GM21528 (cell line): Measurements from ENCODE around the gene KCNT2.
"Not testable (repeated sequence)": the region's sequence is repeated elsewhere in the genome, so short reads cannot be mapped to it uniquely, and the experiment has no call there.

ENCODE experiments used
- ATAC-seq: cut with Tn5 transposase; IDR thresholded peaks from one replicate; pipeline ENCODE4 v1.9.1; 2021; ENCODE audit warnings: mild to moderate bottlenecking, moderate library complexity; ENCODE audit not compliant: unreplicated experiment, low FRiP score

Gene KCNT2

DNA sequence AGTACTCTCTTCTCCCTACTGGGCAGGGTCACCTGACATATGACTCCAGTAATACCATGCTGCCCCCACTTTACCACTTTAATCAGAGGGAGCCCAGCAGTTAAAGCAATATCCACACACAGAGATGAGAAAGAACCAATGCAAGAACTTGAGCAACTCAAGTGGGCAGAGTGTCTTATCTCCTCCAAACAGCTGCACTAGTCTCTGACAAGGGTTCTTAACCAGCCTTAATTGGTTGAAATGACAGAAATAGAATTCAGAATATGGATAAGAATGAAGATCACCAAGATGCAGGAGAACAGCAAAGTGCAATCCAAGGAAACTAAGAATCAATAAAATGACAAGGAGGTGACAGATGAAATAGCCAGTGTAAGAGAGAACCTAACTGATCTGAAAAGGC, 91.0 kb downstream of the KCNT2 start:
- no peak for ATAC-seq

DNA sequence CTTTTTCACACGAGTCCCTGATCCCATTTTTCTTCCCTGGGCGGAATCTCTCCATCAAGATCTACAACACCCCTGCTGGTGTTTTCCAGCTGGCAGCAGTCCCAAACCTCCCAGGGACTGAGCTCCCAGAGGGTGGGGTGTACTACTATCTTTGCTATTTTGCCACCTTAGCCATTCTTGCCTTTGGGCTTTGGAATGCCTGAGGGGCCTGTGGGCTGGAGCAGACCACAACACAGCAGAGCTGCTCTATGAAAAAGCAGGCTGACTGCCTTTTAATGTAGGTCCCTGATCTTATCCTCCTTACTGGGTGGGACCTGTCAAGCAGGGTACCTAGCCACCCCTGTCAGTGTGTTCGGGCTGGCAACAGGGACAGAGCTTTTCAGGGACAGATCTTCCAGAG, 91.9 kb downstream of the KCNT2 start:
- ATAC-seq: no peak

DNA sequence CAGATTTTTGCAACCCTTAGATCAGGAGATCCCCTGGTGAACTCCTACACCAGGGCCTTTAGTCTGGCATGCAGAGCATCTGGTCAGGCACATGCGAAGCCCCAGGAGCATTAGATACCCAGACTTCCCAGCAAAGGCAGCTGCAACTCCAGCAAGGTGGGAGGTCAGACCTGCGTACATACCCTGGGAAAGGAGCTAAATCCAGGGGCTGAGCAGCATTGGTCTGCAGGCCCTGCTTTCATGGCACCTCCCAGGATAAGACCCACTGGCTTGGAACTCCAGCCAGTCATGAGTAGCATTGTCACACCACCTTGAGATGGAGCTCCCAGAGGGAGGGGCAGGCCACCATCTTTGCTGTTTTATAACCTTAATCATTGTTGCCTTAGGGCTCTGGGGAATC, 92.3 kb downstream of the KCNT2 start:
- ATAC-seq: no peak

DNA sequence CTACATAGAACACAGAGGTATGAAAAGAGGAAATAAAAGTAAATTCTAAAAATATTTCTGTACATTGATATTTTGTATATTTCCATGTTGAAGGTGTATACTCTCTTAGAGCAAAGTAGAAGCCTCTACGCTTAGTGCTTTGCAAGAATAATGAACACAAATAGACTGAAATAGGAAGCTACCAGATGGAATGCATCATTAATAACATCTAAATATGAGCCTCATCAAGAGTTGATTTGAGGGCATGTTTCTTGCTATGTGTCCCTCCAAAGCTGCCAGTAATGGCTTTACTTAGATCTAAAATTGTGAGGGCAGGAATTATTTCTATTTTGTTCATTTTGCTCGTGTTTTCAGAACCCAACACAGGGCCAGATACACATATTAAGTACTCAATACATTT, 94.4 kb downstream of the KCNT2 start:
- ATAC-seq: no peak

DNA sequence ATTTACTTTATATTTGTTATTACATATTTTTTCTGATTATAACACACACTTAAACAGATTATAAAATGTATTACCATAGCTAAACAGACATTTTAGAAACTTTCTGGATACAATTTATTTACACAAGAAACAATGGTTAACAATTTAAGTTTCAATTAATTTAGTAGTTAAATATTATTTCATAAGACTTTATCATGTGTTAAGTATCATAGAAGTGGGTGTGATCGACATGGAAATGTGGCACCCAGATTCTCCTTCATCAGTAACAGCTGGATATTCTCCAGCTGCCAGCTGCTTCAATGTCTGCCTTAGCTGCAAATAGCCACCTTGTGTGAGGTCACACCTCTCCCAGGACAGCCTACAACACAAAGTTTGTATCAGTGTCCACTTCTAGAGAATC, 97.8 kb downstream of the KCNT2 start:
- ATAC-seq: no peak

DNA sequence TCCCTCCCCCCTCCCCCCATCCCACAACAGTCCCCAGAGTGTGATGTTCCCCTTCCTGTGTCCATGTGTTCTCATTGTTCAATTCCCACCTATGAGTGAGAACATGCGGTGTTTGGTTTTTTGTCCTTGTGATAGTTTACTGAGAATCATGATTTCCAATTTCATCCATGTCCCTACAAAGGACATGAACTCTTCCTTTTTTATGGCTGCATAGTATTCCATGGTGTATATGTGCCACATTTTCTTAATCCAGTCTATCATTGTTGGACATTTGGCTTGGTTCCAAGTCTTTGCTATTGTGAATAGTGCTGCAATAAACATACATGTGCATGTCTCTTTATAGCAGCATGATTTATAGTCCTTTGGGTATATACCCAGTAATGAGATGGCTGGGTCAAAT, 104.0 kb downstream of the KCNT2 start:
- ATAC-seq: not testable (repeated sequence)

DNA sequence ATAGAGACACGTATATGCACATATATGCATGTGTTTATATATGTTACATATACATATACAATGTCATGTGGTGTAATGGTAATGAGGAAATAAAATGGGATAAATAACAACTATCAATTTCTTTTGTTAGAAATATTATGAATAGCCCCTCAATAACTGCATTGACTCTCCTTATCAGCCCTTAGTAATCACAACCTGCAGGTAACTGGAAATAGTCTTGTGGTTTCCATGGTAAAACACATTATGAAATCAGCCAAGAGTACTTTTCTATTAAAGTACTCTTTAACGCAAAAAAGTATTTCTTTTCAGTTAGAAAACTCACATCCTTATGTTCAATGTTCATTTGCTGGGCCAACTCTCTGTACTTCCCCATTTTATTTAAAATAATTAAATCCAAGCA, 105.8 kb downstream of the KCNT2 start:
- ATAC-seq: no peak

DNA sequence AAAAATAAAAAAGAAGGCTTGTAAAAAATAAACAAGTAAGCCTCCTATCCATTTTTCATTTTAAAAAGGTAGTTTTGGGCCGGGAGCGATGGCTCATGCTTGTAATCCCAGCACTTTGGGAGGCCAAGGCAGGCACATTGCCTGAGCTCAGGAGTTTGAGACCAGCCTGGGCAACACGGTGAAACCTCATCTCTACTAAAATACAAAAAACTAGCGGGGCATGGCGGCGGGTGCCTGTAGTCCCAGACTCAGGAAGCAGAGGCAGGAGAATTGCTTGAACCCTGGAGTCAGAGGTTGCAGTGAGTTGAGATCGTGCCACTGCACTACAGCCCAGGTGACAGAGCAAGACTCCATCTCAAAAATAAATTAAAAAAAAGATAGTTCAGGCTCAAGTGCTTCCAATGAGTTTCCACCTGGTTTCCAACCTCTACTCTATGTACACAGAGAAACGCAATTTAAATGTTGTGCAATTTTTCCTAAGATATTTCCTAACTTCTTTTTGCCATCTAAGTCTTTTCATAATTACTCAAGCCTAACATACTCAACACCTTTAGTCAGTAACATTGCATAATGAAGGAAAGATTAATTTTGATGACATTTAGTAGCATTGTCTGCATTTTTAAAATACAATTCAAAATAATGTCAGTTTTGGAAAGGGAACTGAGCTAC, 106.3 kb downstream of the KCNT2 start:
- no peak for ATAC-seq

DNA sequence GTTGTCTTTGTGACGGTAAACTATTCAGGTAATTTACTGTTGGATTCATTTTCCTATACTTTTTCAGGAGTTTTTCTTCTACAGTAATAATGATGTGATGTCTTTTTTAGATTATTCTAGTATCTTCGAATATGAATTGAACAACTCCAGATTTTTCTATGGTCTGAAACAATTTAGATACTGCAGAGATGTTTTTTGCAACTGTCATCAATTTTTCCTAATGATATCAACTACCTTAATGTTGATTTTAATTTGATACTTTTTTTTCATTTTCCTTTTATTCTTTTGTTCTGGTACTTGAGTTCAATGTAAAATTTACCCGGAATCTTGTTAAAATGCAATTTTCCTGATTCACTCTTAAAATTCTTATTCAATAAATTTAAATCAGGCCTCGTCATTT, 110.4 kb downstream of the KCNT2 start:
- no peak for ATAC-seq

DNA sequence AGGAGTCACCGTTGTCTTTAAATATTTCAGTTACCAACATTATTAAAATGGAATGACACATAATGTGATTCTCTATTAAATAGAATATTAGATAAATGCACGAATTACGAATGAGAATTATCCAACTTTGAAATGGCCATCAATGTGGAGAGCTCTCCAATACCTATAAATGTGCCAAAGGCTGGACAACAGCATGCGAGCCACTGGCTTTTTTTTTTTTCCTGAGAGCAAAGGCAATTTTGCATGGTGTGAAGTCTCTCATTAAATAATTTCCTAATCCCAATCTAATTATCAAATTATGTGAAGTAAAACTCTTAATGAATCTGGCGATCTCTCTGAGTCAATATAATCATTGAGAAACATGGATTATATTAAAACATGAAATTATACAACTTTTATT, 113.5 kb downstream of the KCNT2 start:
- no peak for ATAC-seq

DNA sequence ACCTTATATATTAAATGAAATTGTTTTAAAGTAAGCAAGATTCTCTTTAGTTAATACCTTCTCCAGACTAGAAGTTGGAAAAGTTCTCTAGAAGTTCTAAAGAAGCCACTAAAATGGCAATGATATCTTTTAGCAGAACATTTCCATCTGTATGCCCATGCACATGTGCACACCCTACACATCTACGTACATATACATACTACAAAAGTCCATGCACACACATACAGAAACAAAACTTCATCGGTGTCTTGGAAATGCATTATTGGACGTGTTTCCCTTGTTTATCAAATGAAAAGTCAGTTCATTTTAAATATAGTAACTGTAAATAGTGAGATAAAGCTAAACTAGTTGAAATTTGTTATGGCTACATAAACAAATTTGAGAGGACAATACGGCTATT, 114.4 kb downstream of the KCNT2 start:
- no peak for ATAC-seq

DNA sequence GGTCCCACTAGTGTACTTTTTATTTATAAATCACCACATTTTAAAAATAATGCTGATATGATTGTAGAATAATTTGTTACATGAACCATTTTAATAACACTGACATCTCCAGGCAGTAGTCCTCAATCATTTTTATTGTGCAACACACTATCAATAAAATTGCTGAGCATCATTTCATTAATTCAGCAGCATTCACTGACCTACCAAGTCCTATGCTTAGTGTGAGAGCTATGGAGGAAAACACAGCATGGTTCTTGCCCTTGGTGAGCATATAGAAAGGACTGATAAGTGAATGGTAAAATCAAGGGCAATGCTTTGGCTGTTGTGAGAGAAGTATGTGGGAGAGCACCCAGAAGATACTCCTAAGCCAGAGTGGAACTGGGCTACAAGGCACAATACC, 119.7 kb downstream of the KCNT2 start:
- no peak for ATAC-seq

DNA sequence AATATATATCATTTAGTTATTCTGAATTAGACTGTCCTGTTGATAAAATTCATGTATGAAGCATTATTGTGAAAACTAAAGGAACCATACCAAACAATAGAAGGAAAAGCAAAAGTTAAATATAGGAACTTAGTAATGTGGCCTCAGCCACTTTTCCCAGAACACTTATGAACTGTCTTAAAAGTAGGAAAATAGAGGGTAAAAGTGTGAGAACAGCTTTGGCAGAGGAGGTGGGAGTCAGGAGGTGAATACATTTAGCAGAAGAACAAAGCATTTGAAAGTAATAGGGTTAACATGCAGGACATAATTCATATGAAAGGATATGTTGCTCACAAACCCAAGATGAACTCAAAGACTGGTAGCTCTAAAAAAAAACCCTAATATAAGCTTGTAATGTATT, 121.9 kb downstream of the KCNT2 start:
- ATAC-seq: no peak

DNA sequence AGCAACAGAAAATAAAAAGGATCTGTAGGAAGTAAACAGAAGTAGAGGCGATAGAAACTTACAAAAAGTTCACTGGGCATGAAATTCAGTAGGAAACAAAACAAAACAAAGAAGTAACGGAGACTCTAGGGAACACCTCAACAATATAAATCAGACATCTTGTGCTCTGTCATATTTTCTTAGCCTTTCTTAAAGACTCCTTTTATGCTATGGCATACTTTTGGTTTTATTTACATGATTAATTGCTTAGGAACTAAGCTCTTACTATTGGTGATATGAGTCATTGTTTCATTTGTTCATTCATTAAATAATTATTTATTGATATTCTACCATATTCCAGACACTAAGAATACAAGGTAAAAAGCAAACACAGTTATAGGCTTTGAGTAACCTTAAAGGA, 126.6 kb downstream of the KCNT2 start:
- no peak for ATAC-seq

DNA sequence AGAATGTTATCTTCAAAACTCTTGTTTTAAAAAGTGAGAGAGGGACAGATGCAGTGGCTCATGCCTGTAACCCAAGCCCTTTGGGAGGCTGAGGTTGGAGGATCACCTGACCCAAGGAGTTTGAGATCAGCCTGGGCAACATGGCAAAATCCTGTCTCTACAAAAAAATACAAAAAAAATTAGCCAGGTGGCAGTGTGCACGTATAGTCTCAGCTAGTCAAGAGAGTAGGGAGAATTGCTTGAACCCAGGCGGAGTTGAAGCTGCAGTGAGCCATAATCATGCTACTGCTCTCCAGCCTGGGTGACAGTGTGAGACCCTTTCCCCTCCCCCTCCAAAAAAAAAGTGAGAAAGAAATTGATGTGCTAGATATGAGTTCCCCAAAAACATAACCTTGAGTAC, 131.0 kb downstream of the KCNT2 start:
- ATAC-seq: no peak

DNA sequence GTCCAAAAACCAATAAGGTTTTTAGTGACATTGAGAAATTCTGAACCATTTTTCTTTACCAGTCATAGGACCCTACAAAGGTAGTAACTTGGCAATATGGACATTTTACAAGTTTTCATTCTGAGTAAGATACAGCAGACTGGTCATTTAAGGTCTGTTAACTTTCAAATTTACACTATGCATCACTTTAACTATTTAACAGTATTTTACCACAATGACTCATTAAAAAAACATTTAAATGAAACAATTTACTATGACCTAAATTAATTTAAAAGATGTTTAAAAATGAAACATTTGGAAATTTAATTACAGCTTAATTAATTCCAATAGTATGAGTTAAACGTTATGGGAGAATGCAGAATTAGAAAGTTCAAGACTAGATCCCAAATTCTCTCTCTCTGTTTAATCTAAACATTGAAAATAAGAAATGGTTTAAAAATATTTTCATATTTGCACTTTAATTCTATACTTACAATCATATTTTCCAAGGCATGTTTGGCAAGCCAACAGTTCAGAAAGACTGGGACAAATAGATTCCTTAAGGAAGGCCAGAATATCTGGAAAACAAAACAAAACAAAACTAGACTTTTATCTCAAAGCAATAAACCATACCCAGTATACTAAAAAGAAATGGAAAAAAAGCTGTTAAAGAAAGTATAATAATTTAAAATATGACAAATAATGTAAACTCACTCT, 140.9 kb downstream of the KCNT2 start:
- no peak for ATAC-seq

DNA sequence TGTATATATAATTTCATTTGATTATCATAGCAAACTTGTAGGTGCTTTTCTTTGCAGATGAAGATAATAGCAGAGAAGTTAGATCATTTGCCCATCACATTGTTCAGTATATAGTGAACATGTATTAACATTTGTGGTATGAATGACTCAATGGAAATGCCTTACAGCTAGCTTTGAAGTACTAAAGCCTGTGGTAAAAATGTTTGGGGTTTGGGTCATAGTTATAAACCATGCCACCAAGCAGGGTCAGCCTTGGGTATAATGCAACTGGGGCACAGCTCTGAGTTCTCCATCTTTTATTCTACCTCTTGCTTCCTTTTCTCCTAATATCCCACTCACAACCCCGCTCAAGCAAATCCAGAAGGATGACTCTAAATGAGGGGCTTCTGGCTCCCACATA, 141.6 kb downstream of the KCNT2 start:
- no peak for ATAC-seq

DNA sequence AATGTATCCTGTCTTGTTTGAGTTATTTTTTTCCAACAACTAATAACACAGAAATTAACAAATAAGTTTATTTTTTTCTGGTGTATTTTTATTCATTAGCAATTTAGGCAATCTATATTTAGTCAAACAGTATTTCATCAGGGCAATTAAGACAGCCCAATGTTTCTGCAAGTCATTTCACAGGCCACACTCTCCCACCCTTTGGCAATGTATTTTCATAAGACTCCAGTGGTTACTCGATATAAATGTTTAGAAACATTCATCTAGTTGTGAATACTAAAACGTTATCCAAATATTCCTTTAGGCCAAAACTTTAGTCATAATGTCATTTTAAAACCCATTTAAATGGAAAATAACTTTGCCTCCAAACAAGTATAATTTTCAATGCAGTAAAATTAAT, 142.1 kb downstream of the KCNT2 start:
- ATAC-seq: no peak

DNA sequence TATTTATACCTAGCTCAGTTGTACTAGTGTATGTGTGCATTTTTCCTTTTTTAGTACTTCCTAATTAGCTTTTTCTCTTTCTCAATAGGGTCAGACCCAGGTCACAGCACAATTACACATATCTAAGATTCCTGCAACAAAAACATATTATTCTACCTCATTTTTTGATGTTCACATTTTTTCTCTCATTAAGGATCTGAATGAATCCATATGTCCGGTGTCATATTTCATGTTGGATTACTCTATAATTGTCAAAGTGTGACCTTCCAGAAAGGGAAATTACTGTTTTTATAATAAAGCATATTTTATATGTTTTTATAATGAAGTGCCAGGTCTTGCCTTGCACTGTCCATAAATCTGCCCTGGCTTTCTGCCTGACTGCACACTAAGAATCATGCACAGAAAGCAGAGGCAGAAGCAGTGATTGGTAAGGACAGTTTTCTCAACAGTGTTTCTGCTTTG, 143.7 kb downstream of the KCNT2 start:
- ATAC-seq: no peak

DNA sequence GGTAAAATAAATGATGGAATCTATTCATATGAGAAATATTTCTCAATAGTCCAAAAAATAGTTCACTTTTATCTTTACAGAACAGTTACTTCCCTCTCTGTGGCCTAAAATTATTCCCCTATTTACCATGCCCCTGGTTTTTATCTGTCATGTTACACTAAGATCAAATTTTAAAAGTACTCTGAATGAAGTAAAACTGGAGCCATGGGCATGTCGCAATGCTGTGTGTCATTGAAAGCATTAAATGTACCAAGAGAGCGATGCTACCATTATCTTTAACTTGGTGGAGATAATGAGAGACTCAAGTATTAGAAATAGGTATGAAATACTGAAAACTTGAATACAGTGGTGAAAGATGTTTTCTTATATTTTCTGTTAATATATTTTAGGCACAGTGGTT, 146.2 kb downstream of the KCNT2 start:
- ATAC-seq: no peak

DNA sequence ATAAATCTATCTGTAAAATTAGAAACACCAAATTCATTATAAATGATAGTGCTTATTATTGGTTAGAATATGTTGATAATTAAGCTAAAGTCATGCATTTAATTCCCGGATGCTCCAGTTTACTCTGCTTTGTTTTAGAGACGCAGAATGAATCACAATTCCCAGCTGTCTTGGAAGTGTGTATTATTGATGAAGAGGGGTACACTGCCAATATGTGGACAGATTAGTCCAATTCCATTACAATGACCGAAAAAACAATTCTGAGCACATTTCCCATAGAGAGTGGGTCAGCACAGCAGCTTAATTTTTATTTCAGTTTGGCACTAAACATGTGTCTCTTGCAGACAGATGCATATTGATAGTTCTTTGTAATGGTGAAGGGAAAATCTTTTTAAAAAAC, 146.7 kb downstream of the KCNT2 start:
- no peak for ATAC-seq

DNA sequence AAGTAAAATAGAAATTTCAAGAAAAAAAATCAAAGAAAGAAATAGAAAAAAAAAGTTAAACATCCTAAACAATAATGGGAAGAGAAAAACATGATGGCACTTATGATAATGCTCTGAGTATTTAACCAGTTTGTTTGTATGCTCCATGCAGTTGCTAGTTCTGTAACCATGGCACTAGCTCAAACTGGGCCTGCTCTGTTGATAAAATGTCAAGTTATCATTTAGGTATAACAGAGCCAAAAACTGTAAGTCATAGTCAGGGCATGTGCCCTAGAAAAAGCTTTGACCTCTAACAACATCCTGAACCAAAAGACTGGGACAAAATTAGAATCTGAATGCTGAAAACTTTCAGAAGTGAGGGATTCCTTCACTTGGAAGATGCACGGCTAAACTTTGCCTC, 148.9 kb downstream of the KCNT2 start:
- ATAC-seq: no peak
